GM19193 (cell line): Measurements from ENCODE around the gene LRIG3.

ENCODE experiments used
- POLR2A ChIP-seq: IDR thresholded peaks from 4 replicates; pipeline ENCODE4 v1.6.1; 2011; ENCODE audit not compliant: insufficient read depth, insufficient read length; ENCODE audit errors: extremely low read depth

Gene LRIG3

DNA sequence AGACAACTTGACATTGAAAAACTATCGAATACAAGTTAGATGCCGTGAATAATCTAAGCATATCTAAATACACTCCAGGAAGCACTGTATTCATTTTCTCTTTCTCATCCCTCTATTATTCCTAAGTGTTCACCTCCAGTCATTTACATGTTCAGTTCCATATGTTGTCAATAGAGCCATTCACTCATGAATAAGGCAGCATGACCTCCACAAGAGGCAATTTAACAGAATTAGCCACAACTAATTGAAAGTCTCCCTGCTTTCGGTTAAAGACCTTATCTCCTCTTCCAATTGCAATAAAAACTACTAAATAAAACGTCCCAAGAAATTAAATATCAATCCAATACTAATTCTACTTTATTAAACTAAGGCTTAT is 1.8 kb downstream of the LRIG3 start:
- no peak for TF ChIP-seq POLR2A

DNA sequence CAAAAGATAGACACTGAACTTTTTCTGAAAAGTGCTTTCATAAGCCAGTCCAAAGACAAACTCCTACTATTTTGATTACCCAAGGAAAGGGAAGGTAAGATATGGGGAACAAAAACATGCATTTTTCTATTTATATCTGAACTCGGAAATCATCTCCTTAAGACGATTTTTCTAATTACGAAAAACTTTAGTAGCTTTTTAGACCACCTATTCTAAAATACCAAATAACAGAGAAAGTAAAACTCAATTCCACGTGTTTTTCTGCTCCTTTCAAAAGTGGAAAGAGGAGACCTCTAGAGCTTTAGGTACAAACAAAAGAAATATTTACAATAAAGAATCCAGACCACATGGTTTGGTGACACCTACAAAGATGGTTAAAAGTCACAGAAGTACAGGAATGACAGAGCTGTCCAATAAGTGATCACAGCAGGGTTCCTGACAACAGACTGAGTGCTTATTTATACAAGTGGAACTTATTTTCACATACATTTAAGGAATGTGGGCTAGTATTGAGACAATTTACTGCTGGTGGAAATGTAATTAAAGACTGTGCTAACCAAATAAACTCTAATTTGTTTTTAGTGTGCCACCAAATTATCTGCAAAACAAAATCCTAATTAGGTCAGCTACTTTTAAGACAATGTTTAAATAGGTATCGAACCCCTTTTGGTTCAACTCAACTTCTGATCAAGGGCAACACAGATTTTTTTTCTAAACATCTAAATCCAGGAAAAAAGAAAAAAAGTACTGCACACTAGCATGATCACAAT is 2.4 kb downstream of the LRIG3 start:
- no peak for TF ChIP-seq POLR2A

- TF ChIP-seq POLR2A, result no peak
These were observed 3.3 kb downstream of the LRIG3 start for GRCh38 chr12:58916921-58917511.

- TF ChIP-seq POLR2A, result no peak
These were observed 4.1 kb downstream of the LRIG3 start for GRCh38 chr12:58916161-58916621.

GRCh38 chr12:58915634-58916033 is 4.7 kb downstream of the LRIG3 start:
- no peak for TF ChIP-seq POLR2A

GRCh38 chr12:58915037-58915436 is 5.3 kb downstream of the LRIG3 start:
- TF ChIP-seq POLR2A, result no peak

DNA sequence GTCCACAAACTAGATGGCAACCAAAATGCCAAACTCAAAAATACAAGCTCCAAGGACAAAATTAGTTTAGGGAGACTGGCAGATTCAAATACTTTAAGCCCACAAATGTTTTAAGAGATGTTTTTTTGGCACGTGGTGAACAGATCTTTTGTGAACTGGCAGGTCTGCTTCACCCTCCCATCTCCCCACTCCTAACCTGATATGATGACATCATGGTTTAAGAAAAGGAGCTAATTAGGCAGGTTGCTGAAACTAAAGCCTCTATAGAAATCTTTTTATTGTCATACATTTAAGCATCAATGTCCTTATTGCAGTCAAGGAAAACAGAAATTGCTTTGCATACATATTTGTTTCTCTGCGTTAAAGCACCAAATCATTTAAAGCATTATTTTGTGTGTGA is 5.8 kb downstream of the LRIG3 start:
- TF ChIP-seq POLR2A, result no peak

DNA sequence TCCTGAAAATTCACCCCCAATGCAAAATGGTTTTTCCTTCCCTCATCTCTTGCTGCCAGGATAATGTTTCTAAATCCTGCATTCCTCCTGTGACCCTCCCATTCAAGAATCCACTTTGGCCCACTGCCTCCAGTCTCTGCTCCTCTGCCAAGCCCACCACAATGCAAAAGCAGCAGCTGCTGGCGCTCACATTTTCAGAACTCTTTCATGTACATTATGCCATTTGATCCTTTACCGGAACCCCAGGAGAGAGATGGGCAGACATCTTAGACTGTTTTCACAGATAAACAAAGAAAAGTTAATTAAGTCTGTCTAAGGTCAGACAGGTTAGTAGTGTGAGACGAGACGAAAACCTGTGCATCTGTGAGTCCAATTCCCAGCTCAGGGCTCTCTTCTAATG is 12.9 kb downstream of the LRIG3 start:
- no peak for TF ChIP-seq POLR2A

- TF ChIP-seq POLR2A, result no peak
These were observed 13.4 kb downstream of the LRIG3 start for GRCh38 chr12:58906917-58907316.

DNA sequence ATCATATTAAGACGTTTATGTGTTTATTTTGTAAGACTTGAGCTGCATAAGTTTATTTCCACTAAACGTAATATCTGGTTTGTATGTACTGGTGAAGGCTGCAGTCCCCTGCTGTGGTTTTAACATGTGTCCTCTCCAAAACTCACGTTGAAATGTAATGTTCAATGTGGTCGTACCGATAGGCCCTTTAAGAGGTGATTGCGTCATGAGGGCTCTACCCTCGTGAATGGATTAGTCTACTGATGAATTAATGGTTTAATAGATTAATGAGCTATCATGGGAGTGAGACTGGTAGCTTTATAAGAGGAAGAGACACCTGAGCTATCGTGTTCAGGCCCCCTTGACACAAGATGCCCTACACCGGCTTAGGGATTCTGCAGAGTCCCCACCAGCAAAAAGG is 14.9 kb downstream of the LRIG3 start:
- TF ChIP-seq POLR2A, result no peak

DNA sequence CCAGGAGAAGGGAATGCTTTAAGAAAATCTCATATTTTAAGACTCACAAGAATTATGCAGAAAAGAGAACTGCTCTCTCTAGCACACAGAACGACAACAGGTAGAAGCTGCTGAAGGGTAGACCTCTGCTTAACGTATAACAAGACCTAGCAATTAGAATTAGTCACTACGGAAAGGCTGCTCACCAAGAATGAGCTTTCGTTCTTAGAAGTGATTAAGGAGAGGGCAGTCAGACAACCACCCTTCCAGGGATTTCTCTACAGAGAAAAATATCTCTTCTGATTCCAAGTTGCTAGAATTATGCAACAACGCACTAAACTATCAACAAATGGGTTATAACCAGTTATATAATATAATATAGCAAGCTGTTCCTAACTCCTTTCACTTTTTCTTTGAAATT is 18.6 kb downstream of the LRIG3 start:
- no peak for TF ChIP-seq POLR2A

GRCh38 chr12:58897969-58898368 is 22.3 kb downstream of the LRIG3 start:
- no peak for TF ChIP-seq POLR2A

GRCh38 chr12:58896278-58896677 is 24.0 kb downstream of the LRIG3 start:
- no peak for TF ChIP-seq POLR2A

DNA sequence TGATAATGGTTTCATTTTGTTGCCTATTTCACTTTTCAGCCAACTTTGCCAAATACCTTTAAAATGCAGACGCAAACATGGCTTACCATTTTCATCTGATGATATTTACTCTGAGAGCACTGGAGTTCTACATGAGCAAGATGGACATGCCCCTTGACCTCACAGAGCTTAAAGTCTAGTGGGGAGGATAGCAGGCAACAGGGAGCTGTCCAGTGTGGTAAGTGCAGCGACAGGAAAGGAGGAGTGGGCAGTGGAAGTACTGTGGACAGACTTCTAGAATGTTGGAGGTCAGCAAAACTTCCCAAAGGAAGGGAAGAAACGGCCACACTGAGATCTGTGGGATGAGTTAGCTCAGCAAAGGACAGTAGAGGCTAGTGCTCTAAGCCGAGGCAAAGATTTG is 25.3 kb downstream of the LRIG3 start:
- no peak for TF ChIP-seq POLR2A

GRCh38 chr12:58894040-58894439 is 26.3 kb downstream of the LRIG3 start:
- no peak for TF ChIP-seq POLR2A

DNA sequence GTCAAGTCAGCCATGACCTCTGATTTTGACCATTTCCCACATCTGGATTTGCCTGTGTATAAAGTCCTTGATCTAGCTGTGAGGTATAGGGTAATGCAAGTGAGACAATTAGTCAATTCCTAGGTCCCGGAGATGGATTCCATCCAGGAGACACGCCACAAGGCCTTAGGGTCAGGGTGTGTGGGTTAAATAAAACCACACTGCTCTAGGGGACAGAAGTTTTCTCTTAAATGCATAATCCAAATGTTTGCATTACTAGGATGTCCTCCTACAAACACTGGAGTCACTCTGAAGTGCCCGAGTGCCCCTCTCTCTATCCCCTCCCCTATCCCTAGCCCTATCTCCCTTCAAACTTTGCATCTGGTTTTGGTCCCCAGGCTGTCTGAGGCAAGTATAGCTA is 26.8 kb downstream of the LRIG3 start:
- no peak for TF ChIP-seq POLR2A
